H1 (cell line): Measurements from ENCODE around the gene GADD45B.

Experiments
- ASH2L ChIP-seq: fragments of 200-600, 300-600 bp; sonication (generic); IDR thresholded peaks from one replicate; pipeline ENCODE4 v1.7.1; 2017; ENCODE audit warnings: low read length
- CTCF ChIP-seq, 3 experiments: IDR thresholded peaks; 1 replicate in 2 of 3; 2 replicates in 1 of 3; pipeline versions ENCODE4 v1.5.1 to v1.6.1; 2011; ENCODE audit warnings: low read length in 3 of 3, mild to moderate bottlenecking in 3 of 3, inconsistent platforms in 2 of 3, low read depth in 1 of 3, moderate library complexity in 1 of 3; ENCODE audit not compliant: insufficient read depth in 1 of 3; ENCODE audit errors: control extremely low read depth in 1 of 3
- JUN ChIP-seq: IDR thresholded peaks from 2 replicates; pipeline ENCODE4 v1.6.1; 2011; ENCODE audit warnings: low read depth, mild to moderate bottlenecking, improper control_type of control experiment, low read length
- KDM1A ChIP-seq: fragments of 200-600, 300-600 bp; sonication (generic); IDR thresholded peaks from 2 replicates; pipeline ENCODE4 v1.7.1; 2016; ENCODE audit warnings: mild to moderate bottlenecking, low read length, borderline replicate concordance
- MAFK ChIP-seq: IDR thresholded peaks from 2 replicates; pipeline ENCODE4 v1.6.1; 2012; ENCODE audit warnings: low read depth, mild to moderate bottlenecking, improper control_type of control experiment, low read length
- MAX ChIP-seq: IDR thresholded peaks from 2 replicates; pipeline ENCODE4 v1.6.1; 2012; ENCODE audit warnings: inconsistent platforms
- POLR2A ChIP-seq, 2 experiments: IDR thresholded peaks; 1 replicate in 1 of 2; 2 replicates in 1 of 2; pipeline ENCODE4 v1.6.1; 2011; ENCODE audit warnings: low read depth in 2 of 2, low read length in 2 of 2, mild to moderate bottlenecking in 2 of 2; ENCODE audit errors: control extremely low read depth in 1 of 2
- POLR2AphosphoS5 ChIP-seq: IDR thresholded peaks from 2 replicates; pipeline ENCODE4 v1.6.1; 2011; ENCODE audit warnings: low read depth, low read length
- POU5F1 ChIP-seq: IDR thresholded peaks from 2 replicates; pipeline ENCODE4 v1.6.1; 2011; ENCODE audit warnings: low read depth, mild to moderate bottlenecking, low read length, moderate library complexity
- USF2 ChIP-seq: IDR thresholded peaks from 2 replicates; pipeline ENCODE4 v1.6.1; 2011; ENCODE audit warnings: low read length, improper control_type of control experiment

DNA sequence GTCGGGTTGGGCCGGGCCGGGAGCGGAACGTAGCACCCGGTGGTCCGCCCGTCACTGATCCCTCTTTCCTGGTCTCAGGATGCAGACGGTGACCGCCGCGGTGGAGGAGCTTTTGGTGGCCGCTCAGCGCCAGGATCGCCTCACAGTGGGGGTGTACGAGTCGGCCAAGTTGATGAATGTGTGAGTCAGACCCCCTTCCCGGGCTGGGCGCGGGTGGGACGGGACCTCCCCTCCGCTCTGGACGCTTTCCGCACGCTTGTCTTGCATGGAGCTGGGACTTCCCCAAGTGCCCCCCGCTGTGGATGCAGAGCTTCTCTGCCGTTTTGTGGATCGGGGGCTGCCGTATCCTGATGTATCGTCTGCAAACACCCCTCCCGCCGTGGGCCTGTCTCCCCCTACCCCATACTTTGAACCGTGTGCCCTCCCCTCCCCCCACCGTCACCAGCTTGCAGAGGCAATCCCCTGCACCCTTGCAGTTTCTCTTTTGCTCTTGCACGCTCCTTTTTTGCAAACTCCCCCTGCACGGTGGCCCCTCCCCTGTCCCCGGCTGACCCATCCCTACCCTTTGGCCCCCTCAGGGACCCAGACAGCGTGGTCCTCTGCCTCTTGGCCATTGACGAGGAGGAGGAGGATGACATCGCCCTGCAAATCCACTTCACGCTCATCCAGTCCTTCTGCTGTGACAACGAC is 669 bp downstream of the GADD45B start:
- TF ChIP-seq KDM1A (no peak), CTCF (IDR thresholded peaks at IDR 0.05; ENCODE audit: control extremely low read depth in 1 of 3, insufficient read depth in 1 of 3, low read depth in 1 of 3, low read length in 3 of 3) (no peak), JUN (no peak), POLR2AphosphoS5 (no peak; the same call in 1 of the 2 replicates), USF2 (no peak), POU5F1 (no peak), MAFK (no peak), POLR2A (IDR thresholded peaks at IDR 0.05; ENCODE audit: control extremely low read depth in 1 of 2, low read depth in 2 of 2, low read length in 2 of 2) (no peak), ASH2L (no peak), MAX (no peak)
